Right lobe of liver (tissue), 4 donors: ENCODE data around the gene CDH13.

Source experiments
- CTCF ChIP-seq, 4 donors: fragments of 200-600 bp in 3 of 4; fragments of 450-650 bp in 1 of 4; IDR thresholded peaks; one replicate each; pipeline versions ENCODE4 v1.5.1 to v1.8.0; 2016 to 2022; ENCODE audit warnings: antibody characterized with exemption in 4 of 4, mild to moderate bottlenecking in 2 of 4
- POLR2A ChIP-seq: fragments of 450-650 bp; IDR thresholded peaks from one replicate; pipeline ENCODE4 v1.6.1; 2017; ENCODE audit warnings: antibody characterized with exemption, mild to moderate bottlenecking
- donor health status: DM: no; HTN: no; CAD: no.
- donor health status: DM: no; HTN: no; CAD: no.
- donor health status: DM: no; HTN: yes; CAD: no.

- TF ChIP-seq CTCF (IDR thresholded peaks at IDR 0.05) (no peak), POLR2A (no peak)
These were observed 259.4 kb downstream of the CDH13 start for GRCh38 chr16:82886146-82886545.
